Activated B cell treated with CpG ODN at 0.5 μM for 24 hours (primary cell): ENCODE results near the gene DDX41. TPM values are rescaled to one million over a fixed set of nuclear protein-coding genes. Genes with fewer than 3 reads are reported as not detected.
A peak's percentile ranks its signal among the peaks of the same experiment; 100 is the strongest.

ENCODE experiments used
- ATAC-seq: fragments of 200-7000 bp; cut with Tn5 transposase; one replicate; pipeline ENCODE4 v1.10.0; 2021; ENCODE audit warnings: low read depth, mild to moderate bottlenecking, moderate library complexity
- CTCF ChIA-PET: fragments of 350-600 bp; sonication (Branson Sonifier 250); formaldehyde crosslinking; loops from one replicate; lab custom pipeline; 2021; ENCODE audit warnings: antibody characterized with exemption; lab: Charles Lee
- POLR2A ChIA-PET: fragments of 350-600 bp; sonication (Branson Sonifier 250); formaldehyde crosslinking; loops from one replicate; lab custom pipeline; 2021; ENCODE audit warnings: antibody characterized with exemption; lab: Charles Lee
- DNase-seq: peaks from one replicate; pipeline ENCODE4 v3.0.0; 2022
- H3K27ac Mint-ChIP-seq: one replicate; pipeline ENCODE4 v1.8.0; 2020; ENCODE audit warnings: mixed read lengths
- H3K27me3 Mint-ChIP-seq: one replicate; pipeline ENCODE4 v1.8.0; 2021; ENCODE audit warnings: mixed read lengths
- H3K36me3 Mint-ChIP-seq: one replicate; pipeline ENCODE4 v1.8.0; 2021; ENCODE audit warnings: low read depth, mixed read lengths
- H3K4me1 Mint-ChIP-seq: one replicate; pipeline ENCODE4 v1.8.0; 2021; ENCODE audit warnings: mixed read lengths
- H3K4me3 Mint-ChIP-seq: one replicate; pipeline ENCODE4 v1.8.0; 2020; ENCODE audit warnings: mild to moderate bottlenecking, mixed read lengths
- H3K9me3 Mint-ChIP-seq: one replicate; pipeline ENCODE4 v1.8.0; 2020; ENCODE audit warnings: mixed read lengths
- CTCF ChIP-seq: fragments of 200-600 bp; IDR thresholded peaks from one replicate; pipeline ENCODE4 v1.8.0; 2022; ENCODE audit warnings: antibody characterized with exemption, mild to moderate bottlenecking
- intact Hi-C: fragments of 100-400 bp; cut with micrococcal nuclease; formaldehyde crosslinking; loops from one replicate; pipeline ENCODE4 v1.15.1; 2024
- total RNA-seq: library from RNA; stranded (reverse); gene quantifications from 2 replicates; pipeline ENCODE4 v1.2.3, GENCODE V29; 2022

The DDX41 gene
- total RNA-seq, 1 donor from 2014 or later: 144 TPM

- Mint-ChIP-seq H3K4me3 (peak overlapping the region; percentile 39), H3K27ac (no peak overlapping the region), H3K4me1 (peaks cover 66% of the 10 kb centered on the region), H3K9me3 (no peaks in the 10 kb centered on the region), H3K27me3 (peaks cover 2% of the 10 kb centered on the region), H3K36me3 (peaks cover 24% of the 10 kb centered on the region)
- peak; percentile 96 for TF ChIP-seq CTCF
- ChIA-PET POLR2A (interaction anchor here (0.8 to 1.6 kb wide), 4 partner anchors 9 to 54 kb away, joined by 3 to 4 read pairs (median 4); no protein-coding TSS in a partner anchor), CTCF (interaction anchor here (0.7 to 4.1 kb wide), 16 partner anchors 9 to 183 kb away, joined by 3 to 36 read pairs (median 4); partner anchors contain the start of genes DDX41 and DOK3)
- peak; percentile 77 for DNase-seq
- ATAC-seq: peak; percentile 19
- intact Hi-C loops: loop anchor here (1.0 to 10.0 kb wide), 4 partner anchors 45 to 386 kb away; no protein-coding TSS in a partner anchor
Observed at GRCh38 chr5:177500685-177501522, 15.9 kb downstream of the DDX41 start.

- Mint-ChIP-seq H3K4me3 (peak overlapping the region; percentile 9), H3K27ac (no peak overlapping the region), H3K4me1 (peaks cover 69% of the 10 kb centered on the region), H3K36me3 (peaks cover 17% of the 10 kb centered on the region), H3K27me3 (peaks cover 2% of the 10 kb centered on the region), H3K9me3 (no peaks in the 10 kb centered on the region)
- DNase-seq: no peak
- no peak for TF ChIP-seq CTCF
- intact Hi-C loops: loop anchor here (2.0 to 10.0 kb wide), 2 partner anchors 181 to 385 kb away; no protein-coding TSS in a partner anchor
- ATAC-seq: no peak
- CTCF ChIA-PET: interaction anchor here (1.2 to 4.1 kb wide), 4 partner anchors 16 to 110 kb away, joined by 5 to 36 read pairs (median 15); partner anchors contain the start of gene DDX41
- POLR2A ChIA-PET: interaction anchor here (7.7 kb wide), 1 partner anchor 9 kb away, joined by 96 read pairs; the partner anchor contains the start of gene DOK3
Observed at GRCh38 chr5:177499842-177500241, 16.9 kb downstream of the DDX41 start.

- Mint-ChIP-seq H3K9me3 (no peaks in the 10 kb centered on the region), H3K36me3 (peaks cover 9% of the 10 kb centered on the region), H3K27me3 (peaks cover 2% of the 10 kb centered on the region), H3K4me1 (peaks cover 80% of the 10 kb centered on the region), H3K27ac (peak overlapping the region; percentile 39), H3K4me3 (peak overlapping the region; percentile 80)
- TF ChIP-seq CTCF: no peak
- no peak for ATAC-seq
- ChIA-PET CTCF (interaction anchor here (1.0 to 1.9 kb wide), 6 partner anchors 9 to 189 kb away, joined by 3 to 11 read pairs (median 8); partner anchors contain the start of gene DOK3), POLR2A (interaction anchor here (0.9 to 7.7 kb wide), 6 partner anchors 11 to 94 kb away, joined by 3 to 96 read pairs (median 4); partner anchors contain the start of gene DOK3)
- DNase-seq: no peak
- intact Hi-C loops: no loop called here
Observed at GRCh38 chr5:177498013-177498787, 18.6 kb downstream of the DDX41 start.

- POLR2A ChIA-PET: interaction anchor here (0.5 to 7.7 kb wide), 9 partner anchors 11 to 950 kb away, joined by 3 to 96 read pairs (median 4); partner anchors contain the start of genes DOK3 and LMAN2
- peak within 1 kb of the TSS; percentile 39 for H3K27ac Mint-ChIP-seq
- intact Hi-C loops: loop anchor here (1.0 to 2.0 kb wide), 8 partner anchors 11 to 186 kb away; partner anchors contain the start of genes DDX41, FAM193B, GRK6 and MXD3
- DNase-seq: peak; percentile 97
- H3K9me3 Mint-ChIP-seq: no peaks in the 10 kb centered on the region
- CTCF ChIA-PET: interaction anchor here (0.7 to 1.9 kb wide), 7 partner anchors 10 to 188 kb away, joined by 3 to 11 read pairs (median 7); partner anchors contain the start of gene DOK3
- H3K27me3 Mint-ChIP-seq: peaks cover 2% of the 10 kb centered on the region
- no peak for TF ChIP-seq CTCF
- ATAC-seq: peak; percentile 83
- peak within 1 kb of the TSS; percentile 80 for H3K4me3 Mint-ChIP-seq
- H3K36me3 Mint-ChIP-seq: peaks cover 4% of the 10 kb centered on the region
- H3K4me1 Mint-ChIP-seq: peaks cover 79% of the 10 kb centered on the region
Observed at GRCh38 chr5:177497292-177498012, 19.3 kb downstream of the DDX41 start, which contains the start of gene PDLIM7. PDLIM7 (minus strand) TSS chr5:177497604; CDS start chr5:177496512, 1,092 bp downstream.
